NOMO-1 treated with dmso at 0.1 percent for 144 hours (cell line): ENCODE data around the gene NRK.
"Not testable (repeated sequence)": the region's sequence is repeated elsewhere in the genome, so short reads cannot be mapped to it uniquely, and the experiment has no call there.

Source experiments
- DNase-seq: peaks from one replicate; lab custom pipeline; 2025; ENCODE audit not compliant: unreplicated experiment; lab: John Stamatoyannopoulos, UW

The NRK gene

DNA sequence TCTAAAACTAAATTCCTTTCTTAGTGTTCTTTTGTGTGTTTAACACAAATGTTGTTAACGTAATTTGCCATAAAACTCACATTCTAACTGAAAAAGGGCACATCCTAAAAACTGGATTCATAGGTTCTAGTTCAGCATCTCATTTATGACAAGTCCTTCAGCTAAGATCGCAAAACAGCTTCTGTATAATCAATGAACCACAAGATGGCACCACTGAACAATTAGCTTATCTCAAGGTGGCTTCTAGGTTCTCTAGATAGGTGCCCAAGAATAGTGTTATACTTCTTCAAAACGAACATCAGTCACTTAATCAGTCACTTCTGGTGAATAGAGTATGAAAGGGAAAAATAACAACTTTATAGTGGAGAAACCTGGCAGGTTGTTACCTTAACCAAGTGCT lies 54.3 kb downstream of the NRK start:
- DNase-seq: no peak

DNA sequence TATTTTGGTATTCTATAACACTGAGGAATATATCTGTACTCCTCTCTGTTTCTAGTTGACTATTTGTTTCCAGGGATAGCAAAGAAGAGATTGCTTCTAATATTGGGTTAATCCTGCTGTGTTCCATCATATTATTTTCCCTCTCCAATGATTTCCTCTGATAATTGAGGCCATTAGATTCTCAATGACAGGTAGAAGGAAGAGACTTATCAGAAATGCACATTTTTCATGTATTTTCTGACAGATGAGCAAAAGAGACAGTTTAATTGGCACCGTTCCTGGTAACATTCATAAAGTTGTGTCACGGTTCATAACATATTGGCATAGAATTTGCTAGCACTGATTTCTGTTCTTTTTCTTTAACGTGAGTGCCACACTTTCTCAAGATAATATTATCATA lies 58.2 kb downstream of the NRK start:
- no peak for DNase-seq

DNA sequence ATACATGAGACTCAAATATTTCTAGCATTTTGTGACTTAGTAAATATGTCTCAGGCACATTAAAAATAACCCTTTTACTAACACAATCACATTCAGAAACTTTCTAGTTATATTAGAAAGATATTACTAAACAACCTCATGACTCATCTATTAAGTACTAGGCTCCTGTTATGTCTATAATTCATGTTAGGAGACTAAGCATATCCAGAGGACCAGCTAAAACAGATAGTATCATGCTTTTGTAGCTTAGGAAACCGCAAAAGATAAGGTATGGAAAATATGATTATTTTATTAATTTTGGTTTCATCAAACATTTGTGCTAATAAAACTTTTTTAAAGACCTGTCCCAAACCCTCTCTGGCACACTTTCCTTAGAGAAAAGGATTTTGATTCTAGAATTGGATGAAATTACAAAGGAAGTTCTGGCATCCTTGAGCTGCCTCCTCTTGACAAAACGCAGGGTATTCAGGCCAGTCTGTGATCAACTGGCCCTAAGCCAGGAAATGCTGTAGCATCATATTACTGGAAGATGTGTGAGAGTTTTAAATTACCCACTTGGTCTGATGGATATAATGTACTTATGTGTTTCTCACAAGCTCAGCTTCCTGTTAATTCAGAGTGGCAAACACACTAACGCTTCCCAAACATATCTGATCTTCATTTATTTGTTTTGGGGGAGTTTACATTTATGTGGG lies 60.4 kb downstream of the NRK start:
- DNase-seq: no peak

DNA sequence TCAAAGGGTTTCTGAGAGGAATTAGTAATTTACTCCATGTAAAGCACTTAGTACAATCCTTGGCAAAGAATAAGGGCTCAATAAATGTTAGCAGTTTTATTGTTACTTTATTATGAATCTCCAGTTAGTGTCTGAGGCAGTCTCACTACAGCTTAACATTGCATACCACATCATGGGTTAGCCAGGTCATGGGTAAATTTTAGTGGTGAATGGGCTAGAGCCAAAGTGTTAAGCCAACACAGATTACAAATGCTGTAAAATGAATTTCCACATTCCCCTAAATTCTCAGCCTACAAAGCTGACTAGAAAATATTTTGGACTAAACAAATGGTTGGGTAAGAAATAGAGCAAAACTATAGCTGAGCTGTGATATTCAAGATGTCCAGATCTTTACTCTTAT lies 72.4 kb downstream of the NRK start:
- DNase-seq: no peak

DNA sequence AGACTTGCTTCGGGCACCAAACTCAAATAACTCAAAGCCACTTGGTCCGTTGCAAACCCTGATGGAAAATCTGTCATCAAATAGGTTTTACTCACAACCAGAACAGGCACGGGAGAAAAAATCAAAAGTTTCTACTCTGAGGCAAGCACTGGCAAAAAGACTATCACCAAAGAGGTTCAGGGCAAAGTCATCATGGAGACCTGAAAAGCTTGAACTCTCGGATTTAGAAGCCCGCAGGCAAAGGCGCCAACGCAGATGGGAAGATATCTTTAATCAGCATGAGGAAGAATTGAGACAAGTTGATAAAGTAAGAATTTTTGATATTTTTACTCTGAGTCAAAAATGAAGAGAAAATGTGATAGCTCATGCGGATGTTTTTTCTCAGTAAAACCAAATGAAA lies 87.2 kb downstream of the NRK start:
- no peak for DNase-seq

DNA sequence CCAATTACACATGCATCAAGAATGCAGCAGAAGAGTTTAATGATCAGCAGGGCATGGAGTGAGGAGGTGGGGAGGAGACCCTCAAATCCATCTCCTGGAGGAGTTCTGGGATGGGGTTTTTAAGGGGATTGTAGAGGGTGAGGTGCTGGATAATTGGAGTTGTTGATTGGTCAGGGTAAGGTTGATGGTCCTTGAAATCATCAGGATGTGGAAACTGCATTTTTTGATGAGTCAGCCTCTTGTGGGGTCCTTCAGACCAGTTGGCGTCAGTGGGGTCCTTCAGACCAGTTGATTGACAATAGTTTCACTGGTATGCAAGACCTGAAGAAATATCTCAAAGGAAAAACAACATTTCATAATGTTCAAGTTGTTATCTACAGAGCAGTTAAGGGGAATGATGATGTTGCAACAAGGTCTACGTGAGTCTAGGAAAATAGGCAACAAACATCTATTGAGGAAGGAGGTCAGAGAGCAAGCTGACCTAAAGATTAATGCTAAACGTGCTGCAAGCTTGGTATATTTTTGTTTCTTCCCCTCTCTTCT lies 88.3 kb downstream of the NRK start:
- no peak for DNase-seq

DNA sequence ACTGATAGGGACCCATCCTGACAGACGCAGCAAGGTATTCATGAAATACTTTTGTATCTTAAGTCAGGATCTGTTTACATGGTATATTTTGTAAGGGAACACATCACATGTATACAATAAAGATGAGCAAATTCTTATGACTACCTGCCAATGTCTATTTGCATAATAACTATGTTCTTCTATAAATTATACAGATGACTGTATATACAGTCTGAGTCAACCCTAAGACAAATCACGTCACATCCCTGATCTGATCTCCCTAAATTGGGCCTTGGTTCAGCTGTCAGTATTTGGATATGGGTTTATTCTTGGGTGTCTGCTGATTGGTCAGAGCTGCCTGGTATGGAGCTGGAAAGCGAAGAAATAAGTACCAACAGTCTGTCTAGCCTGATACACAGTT lies 122.9 kb downstream of the NRK start:
- DNase-seq: no peak

DNA sequence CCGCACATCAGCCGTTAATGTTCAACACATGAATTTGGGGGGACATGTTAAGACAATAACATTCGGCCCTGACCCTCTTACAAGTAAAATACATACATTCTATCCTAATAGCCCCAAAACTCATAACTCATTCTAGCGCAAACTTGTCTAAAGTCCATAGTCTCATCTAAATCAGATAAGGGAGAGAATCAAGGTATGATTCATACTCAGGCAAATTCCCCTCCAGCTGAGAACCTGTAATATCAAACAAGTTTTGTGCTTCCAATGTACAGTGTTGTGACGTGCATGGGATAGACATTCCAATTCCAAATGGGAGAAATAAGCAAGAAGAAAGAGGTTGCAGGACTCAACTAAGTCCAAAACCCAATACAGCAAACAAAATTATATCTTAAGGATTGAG lies 147.1 kb downstream of the NRK start:
- no peak for DNase-seq

DNA sequence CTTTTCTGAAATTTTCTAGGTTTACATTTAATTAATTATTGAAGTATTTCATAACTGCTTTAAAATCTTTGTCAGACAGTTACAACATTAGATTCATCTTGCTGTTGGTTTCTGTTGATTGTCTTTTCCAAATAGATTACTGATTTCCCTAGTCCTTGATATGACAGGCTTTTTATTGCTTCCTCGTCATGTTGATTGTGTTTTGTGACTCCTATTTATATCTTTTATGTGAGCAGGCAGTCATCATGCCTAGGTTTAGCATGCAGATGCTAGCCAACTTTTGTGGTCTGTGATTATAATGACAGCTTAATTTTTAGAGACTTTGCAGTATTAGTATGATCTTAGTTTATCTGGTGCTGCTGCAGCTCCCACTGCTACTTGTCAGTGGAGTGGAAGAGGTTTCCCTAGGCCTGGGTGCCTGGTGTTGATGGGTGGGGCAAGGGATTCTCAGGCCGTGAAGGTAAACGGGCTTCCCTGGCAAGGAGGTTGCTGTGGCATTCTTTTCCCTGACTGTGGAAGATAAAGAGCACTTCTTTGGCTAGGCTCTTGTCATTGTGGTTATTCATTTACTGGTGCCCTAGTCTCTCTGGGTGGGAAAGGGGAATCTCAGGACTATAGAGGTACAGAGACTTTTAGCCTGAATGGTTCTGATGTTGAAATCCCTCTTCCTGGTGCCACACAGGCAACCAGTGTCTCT lies 150.5 kb downstream of the NRK start:
- DNase-seq: no peak

DNA sequence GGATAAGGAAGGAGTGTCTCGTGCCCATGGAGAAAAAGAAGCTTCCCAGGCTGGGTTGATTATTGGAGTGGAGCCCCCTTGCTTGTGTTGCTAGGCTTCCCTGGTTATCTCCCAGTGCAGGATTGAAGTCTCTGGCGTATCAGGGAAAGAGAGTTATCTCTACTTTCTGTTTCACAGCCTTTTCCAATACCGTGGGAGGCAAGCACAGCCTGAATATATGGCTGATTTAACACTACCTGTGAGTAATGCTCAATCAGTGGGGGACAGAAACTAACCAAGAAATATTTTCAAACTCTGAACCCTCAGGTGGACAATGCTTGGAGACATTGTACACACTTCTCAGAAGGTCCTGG lies 151.0 kb downstream of the NRK start:
- DNase-seq: no peak

DNA sequence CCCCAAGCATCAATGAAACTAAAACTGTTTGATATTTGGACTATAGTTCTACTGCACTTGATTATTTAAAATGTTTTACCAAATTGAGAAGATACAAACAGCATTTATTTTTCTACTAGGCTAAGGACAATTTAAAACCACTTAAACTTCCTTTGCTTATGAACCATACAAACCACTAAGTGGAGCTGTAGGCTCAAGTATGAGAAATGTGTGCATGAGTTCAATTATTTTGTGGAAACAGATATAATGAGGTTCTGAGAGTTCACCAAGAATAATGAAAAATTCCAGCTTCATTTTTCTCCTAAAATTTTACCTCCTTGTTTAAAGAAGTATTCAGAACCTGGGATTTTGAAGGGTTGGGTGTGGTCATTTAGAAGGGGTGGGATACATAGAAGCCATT lies 153.0 kb downstream of the NRK start:
- no peak for DNase-seq

DNA sequence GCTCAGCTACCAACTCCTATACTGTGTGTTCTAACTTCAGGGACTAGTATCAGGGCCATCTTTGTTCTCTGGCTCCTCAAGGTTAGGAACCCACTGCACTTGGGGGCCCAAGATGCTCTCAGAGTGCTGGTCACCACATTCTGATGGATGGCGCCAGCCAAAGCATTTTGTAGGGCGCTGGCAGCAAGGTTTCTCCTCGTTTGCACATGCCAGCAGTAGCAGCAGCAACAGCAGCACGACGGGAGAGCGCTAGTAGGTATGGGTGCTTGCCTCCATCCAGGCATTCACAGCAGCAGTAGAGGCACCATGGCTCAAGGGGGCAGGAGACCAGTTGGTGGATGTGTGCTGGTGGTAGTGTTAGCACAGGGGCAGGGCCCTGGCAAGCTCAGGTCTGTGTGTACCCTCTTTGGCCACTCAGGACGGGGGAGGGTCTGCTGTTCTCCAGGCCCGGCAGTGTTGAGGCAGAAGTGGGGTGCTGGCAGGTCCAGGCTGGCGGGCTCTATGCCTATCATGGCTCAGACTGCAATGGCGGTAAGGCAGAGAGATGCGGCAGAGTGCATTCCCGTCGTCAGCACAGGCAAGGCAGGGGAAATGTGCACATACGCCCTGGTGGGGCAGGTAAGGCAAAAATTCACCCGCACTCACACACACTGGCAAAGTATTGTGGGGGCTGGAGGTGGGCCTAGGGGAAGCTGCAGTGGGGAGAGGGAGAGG lies 159.6 kb downstream of the NRK start:
- no peak for DNase-seq

DNA sequence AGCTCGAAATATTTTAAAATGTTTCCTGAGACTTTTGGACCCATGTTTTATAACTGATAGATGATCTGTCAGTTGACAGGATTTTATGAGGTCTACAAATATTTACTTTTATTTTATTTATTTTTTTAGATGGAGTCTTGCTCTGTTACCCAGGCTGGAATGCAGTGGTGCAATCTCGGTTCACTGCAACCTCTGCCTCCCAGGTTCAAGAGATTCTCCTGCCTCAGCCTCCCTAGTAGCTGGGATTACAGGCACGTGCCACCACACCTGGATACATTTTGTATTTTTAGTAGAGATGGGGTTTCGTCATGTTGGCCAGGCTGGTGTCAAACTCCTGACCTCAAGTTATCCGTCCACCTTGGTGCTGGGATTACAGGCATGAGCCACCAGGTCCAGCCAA lies 166.1 kb downstream of the NRK start:
- DNase-seq: not testable (repeated sequence)

DNA sequence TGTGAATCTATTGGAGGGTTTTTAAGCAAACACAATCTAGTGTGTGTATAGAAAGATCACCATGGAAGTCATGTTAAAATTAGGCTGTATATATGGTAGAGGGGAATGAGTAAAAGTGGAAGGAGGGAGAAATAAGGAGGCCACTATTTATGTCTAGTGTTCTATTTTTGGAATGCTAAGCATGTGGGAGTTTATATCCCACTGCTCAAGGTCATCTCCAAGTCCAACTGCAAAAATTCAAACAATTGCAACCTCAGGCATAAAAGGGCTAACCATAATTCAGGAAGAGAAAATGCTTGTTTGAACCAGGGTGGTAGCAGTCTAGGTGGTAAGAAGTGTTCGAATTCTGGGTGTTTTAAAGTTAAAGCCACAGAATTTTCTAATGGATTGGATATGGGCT lies 177.0 kb downstream of the NRK start:
- no peak for DNase-seq

DNA sequence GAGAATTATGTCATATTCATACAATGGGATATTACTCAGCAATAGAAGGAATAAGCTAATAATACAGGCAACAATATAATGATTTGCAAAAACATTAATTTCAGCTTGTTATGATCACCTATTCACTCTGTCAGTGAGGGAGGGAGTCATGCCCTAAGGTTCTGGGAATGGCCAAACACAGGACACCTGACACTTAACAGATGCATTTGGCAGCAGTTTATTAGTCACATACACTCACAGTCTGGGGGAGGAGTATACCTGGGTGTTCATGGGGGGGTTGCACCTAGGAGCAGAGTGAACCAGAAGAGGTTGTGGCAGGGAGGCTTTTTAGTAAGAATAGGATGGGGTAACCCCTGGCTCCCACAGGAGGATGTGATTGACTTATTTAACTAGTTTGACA lies 177.9 kb downstream of the NRK start:
- no peak for DNase-seq

DNA sequence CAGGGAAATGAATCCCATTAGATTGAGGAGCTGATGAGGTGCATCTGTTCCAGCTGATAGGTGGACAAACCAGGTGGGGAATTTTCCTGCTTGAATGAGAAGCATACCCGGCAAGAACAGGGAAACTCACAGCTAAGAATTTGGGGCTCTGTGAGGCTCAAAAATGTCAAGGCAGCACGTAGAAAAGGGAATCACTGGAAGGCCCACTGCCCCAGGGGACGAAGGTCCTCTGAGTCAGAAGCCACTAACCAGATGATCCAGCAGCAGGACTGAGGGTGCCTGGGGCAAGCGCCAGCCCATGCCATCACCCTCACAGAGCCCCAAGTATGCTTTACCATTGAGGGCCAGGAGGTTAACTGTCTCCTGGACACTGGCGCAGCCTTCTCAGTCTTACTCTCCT lies 178.3 kb downstream of the NRK start:
- not testable (repeated sequence) for DNase-seq

DNA sequence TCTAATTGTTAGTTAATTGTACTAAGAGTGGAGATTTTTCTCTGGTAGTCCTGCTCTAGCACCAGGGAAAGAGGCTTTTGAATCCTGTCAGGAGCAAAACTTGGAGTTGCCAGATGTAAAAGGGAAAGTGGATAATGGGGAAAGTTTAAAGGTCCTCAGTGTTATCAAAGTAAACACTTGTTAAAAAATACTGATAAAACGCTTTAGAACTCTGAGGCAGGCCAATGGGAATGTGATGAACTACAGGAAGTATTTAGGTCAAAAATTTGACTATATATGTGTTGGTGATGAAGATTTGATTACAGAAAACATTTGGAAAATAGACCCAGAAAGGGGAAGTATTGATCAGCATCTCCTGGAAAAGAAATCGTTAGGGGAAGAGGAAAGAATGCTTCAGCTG lies 183.3 kb downstream of the NRK start:
- DNase-seq: no peak

DNA sequence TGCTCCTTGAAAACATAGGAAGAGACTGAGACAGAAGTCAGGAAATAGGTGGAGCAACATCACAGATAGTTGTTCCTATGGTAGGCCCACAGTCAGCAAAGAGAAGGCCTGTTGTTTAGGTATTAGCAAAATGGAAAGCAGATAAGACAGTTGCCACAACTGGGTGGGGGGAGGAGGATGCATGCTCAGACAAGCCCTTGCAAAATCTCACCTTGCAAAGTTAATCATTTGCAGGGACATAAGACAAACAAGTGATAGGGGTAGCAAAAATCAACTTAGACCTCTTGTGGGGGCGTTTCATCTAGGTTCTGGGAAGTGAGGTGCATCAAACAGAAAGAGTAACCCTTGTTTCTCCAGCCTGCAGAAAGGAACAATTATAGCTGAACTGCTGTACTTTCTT lies 185.5 kb downstream of the NRK start:
- DNase-seq: no peak
